Stimulated activated CD8-positive, alpha-beta memory T cell treated with anti-CD3 and anti-CD28 coated beads, Interleukin-15, amount 100 ng/mL, for 4 hours (primary cell): ENCODE measurements around the gene ARHGEF25.
"Not testable (repeated sequence)": the region's sequence is repeated elsewhere in the genome, so short reads cannot be mapped to it uniquely, and the experiment has no call there.

Experiments used
- DNase-seq, 2 donors: peaks; one replicate each; pipeline ENCODE4 v3.0.0-alpha.2; 2020; ENCODE audit warnings: low read depth in 2 of 2

Gene ARHGEF25

GRCh38 chr12:57609101-57609780 lies 2.0 kb upstream of the ARHGEF25 start:
- no peak for DNase-seq

- DNase-seq, result no peak
Measured at GRCh38 chr12:57609781-57610553, 1.3 kb upstream of the ARHGEF25 start.

- DNase-seq, result no peak
Measured at GRCh38 chr12:57610554-57611107, 604 bp upstream of the ARHGEF25 start.

- DNase-seq, result no peak
Measured at GRCh38 chr12:57611827-57612710, 834 bp downstream of the ARHGEF25 start.

GRCh38 chr12:57612711-57613426 lies 1.6 kb downstream of the ARHGEF25 start:
- DNase-seq, result no peak

GRCh38 chr12:57613427-57614109 lies 2.3 kb downstream of the ARHGEF25 start:
- no peak for DNase-seq

GRCh38 chr12:57614178-57614947 lies 3.1 kb downstream of the ARHGEF25 start:
- no peak for DNase-seq

- DNase-seq, result no peak
Measured at GRCh38 chr12:57614948-57615500, 3.8 kb downstream of the ARHGEF25 start.

- no peak for DNase-seq
Measured at GRCh38 chr12:57615637-57616036, 4.4 kb downstream of the ARHGEF25 start.

GRCh38 chr12:57616383-57617101 lies 5.3 kb downstream of the ARHGEF25 start:
- no peak for DNase-seq

GRCh38 chr12:57617942-57618341 lies 6.7 kb downstream of the ARHGEF25 start:
- DNase-seq, result no peak

- DNase-seq, result not testable (repeated sequence)
Measured at GRCh38 chr12:57618431-57618830, 7.2 kb downstream of the ARHGEF25 start.

GRCh38 chr12:57618966-57619433 lies 7.8 kb downstream of the ARHGEF25 start:
- DNase-seq, result no peak

- no peak for DNase-seq
Measured at GRCh38 chr12:57619434-57620244, 8.4 kb downstream of the ARHGEF25 start.

- DNase-seq, result no peak
Measured at GRCh38 chr12:57620245-57620935, 9.2 kb downstream of the ARHGEF25 start.

GRCh38 chr12:57620936-57621496 lies 9.8 kb downstream of the ARHGEF25 start:
- DNase-seq, result no peak
